ENCODE results near the gene CDC25B.
A peak's percentile ranks its signal among the peaks of the same experiment; 100 is the strongest.
"Not testable (repeated sequence)": the region's sequence is repeated elsewhere in the genome, so short reads cannot be mapped to it uniquely, and the experiment has no call there.

CDC25B gene

DNA sequence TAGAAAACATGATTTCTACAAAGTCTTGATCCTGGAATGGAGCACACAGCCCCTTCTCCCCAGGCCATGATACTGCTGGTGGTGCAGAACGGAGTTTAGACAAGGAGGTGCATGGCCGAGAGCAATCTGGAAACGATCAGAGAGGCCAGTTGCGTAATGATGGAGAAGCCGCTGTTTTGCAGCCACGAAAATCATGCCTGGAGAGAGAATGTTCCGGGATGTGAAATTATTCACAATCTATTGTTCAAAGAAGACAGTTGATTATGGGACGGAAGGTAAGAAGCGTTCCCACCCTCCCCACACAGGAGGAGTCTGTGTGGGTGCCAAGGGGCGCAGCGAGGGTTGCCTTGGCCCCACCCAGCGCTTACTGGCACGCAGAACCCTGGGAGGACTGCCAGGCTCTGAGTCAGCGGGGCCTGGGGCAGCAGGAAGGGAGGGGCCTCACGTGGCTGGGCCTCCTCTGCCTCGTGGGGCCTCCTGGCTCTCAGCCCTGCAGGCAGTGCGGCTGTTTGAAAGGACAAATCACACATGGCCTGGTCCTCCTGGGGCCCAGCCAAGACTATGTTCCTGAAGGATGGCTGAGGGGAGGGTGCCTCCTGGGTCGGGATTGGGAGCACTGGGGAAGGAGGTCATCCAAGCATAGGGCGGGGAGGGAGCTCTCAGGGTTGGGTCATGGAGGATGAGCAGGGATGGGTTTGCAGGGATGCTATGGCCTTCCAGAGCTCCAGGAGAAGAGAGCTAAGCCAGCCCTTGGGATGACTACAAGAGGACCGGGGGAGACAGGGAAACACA, 15.6 kb downstream of the CDC25B start:
- peak; percentile 94 for DNase-seq

DNA sequence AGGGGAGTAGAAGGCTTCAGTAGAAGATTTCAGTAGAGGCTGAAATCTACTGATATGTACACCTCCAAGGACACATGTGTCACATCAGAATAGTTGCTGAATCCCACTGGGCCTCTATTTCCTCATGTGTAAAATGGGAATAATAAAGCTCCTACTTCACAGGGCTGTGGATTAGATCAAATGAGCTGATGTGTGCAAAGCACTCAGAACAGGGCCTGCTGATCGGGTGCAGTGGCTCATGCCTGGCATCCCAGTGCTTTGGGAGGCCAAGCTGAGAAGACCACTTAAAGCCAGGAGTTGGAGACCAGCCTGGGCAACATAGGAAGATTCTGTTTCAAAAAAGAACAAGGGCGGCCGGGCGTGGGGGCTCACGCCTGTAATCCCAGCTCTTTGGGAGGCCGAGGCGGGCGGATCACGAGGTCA, 16.2 kb downstream of the CDC25B start:
- no peak for DNase-seq

DNA sequence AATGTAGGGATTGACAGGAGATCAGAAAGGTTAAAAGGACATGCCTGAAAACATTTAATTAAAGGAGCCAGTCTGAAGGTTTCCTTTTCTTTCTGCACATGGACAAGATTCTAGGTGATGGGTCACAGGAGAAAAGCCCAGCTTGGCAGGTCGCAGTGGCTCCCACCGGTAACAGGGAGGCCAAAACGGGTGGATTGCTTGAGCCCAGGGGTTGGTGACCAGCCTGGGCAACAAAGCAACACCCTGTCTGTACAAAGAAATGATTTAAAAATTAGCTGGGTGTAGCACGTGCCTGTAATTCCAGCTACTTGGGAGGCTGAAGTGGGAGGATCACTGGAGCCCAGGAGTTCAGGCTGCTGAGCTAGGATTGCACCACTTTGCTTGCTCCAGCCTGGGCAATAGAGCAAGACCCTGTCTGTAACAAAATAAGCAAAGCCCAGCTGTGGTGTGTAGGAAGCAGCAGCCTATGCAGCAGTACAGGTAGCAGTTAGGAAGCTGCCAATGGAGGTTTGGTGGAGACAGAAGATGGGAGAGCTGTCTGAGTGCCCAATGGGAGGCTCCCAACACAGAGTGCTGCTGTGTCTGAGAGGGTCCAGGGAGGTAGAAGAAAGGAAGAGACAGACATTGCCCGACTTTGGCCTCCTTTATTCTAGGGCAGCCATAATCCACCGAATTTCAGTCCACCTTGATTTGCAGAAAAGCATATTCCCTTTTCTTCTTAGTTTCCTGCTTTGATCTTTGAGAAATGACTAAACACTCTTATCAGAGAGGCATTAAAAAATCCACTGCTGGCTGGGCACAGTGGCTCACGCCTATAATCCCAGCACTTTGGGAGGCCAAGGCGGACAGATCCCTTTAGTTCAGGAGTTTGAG, 17.1 kb downstream of the CDC25B start:
- no peak for DNase-seq

DNA sequence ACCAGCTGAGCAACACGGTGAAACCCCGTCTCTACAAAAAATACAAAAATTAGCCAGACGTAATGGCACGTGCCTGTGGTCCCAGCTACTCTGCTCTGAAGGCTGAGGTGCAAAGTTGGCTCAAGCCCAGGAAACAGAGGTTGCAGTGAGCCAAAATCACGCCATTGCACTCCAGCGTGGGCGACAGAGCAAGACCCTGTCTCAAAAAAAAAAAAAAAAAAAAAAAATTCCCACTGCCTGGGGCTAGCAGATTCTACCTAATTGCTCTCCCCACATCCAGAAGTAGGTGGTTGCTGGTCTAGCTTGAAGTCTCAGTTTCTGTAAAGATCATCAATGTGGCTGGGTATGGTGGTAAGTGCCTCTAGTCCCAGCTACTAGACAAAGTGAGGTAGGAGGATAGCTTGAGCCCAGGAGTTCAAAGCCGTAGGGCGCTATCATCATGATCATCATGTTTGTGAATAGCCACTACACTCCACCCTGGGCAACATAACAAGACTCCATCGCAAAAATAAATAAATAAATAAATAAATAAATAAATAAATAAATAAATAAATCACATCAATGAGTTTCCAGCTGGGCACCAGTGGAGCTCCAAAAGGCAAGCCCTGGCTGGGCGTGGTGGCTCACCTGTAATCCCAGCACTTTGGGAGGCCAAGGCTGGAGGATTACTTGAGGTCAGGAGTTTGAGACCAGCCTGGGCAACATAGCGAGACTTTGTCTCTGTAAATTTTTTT, 17.9 kb downstream of the CDC25B start:
- DNase-seq = no peak

DNA sequence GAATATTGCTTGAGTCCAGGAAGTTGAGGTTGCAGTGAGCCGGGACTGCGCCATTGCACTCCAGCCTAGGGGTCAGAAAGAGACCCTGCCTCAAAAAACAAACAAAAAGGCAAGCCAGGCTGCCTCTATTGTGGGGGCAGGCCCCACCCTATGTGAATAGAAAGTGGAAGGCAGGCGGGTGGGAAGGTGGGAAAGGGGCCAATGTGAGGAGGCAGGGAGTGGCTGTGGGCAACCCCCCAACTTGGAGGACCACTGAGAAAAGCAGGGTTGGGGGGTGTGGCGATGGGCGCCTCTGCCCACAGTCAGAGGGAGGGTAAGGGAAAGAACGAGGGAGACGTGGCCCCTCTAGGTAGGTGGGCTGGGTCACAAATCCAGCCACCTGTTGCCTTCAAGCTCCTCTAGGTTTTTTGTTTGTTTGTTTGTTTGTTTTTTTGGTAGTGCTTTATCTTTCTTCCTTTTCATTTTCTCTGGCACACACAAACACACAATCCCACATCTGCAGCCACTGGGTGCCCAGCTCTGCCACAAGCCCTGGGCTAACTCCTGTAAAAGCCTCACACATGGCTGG, 18.9 kb downstream of the CDC25B start:
- DNase-seq = no peak

DNA sequence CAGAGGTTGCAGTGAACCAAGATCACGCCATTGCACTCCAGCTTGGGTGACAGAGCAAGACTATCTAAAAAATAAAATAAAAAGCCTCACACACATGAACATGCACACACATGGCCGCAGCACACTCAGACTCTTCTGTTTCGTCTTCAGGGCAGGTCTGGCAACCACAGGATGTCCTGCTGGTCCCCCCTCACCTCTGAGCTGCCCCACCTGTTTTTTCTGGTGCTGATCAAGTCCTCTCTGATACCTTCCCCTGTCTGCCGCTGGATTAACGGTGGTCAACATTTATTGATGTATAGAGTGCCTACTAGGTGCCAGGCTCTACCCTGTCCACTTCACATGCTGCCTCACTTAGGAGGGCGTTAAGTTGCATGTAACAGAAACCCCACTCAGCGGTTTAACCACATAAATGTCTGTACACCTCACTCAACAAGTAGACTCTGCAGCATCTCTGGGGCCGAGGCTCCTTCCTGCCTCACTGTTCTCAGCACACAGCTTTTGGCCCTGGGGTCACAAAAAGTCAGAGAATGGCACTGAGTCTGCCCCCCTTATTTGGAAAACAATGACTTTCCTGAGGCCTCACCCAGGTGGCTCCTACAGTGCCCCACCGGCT, 19.7 kb downstream of the CDC25B start:
- no peak for DNase-seq

DNA sequence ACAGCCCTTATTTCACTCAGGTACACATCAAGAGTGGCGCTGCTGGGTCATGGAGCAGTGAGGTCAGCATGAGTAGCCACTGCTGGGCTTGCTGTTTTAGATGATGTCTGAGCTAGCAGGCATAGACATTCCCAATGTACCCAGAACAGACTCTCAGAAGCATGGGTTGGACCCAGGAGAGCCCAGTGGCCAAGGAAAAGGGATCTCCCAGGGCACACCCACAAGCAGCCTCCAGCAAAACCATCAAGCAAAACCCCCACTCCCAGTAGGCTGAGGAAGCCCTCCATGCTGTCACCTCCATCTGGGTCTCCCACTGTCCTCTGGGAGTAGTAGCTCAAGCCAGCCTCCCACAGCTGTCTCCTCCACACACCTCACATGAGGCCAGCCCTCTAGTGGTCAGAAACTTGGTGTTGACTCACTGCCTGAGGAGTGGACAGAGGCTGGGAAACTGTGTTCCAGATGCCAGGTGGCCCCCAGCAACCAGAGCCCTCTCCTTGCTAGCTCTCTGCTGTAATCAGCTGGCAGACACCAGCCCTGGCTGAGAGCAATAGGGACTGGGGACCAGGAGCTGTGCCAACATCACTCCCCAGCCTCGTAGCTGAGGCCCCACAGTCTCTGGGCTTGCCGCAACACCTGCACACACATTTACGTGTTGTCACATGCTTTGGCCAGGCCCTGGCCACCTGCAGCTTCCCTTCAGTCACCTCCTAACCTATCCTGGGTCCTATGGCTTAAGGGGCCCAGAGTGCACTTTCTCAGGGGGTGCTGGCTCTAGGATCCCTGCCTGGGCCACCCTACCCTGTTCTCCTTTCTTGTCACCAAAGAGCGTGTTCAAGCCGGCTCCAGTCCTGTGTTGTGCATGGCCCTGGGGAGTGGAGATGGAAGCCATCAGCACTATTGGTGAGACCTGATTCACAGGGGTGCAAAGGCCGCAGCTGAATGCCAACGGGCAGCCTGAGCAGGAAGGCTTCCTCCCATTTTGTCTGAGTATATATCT, 22.3 kb downstream of the CDC25B start:
- peak; percentile 34 for DNase-seq

DNA sequence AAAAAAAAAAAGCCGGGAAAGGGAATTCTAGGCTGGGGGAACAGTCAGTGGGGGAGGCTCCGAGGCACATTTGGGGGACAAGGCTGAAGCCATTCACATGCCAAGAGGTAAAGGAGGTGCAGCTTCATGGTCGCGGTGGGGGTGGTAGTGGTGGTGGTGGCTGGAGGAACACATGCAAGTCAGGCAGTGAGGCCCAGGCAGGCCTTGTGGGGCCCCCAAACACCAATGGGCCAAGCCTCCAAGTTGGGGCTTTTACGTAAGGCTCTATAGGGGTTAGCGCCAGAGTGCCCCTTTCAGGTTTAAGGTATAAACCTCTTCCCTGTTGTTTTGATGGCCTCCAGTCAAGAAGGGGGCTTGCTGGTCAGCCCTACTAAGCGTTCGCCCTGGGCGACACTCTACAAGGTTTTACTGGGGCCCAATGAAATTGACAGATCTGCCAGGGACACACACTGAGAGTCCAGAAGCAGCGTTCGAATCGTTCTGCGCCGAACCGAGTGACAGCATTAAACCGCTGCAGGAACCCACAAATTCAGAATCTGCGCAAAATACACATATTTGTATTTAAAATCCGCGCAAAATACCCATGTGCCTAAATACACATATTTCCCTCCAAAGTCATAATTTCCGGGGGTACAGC, 23.4 kb downstream of the CDC25B start:
- DNase-seq = no peak

DNA sequence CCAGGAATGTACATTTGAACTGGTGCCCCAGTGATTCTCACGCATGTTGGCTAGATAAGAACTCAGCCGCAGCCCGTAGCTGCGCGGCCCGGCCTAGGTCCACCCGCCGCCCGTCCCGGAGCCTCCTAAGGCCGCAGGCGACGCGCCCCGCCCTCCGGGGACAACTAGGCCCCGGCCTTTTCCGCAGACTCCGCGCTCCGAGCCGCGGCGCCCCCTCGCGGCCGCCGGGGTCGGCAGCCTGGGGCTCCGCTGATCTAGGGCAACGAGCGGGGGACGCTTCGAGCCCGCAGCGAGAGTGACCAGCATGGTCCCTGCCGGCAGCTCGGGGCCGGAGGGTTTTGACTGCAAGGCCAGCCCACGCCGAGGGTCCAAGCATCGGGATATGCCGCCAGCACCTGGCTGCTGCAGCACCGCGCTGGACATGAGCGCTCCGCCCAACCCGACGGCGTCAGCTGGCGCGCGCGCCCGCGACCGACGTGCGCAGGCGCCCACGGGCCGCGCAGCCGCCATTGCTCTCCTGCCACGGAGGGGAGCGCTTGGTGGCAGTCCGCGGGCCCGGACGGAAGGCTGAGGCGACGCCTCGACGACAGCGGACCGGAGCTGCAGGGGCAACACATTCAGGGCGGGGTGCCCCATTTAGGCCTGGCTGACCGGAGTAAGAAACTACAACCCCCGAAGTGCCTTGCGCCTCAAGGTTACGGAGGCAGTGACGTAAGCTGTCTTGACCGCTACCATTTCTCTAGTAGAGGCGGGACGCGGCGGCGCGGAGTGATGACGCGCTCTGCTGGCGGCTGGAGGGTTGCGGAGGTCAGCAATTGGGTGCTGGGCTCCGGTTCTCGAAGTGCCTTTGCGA, 24.2 kb downstream of the CDC25B start, which contains the start of gene AP5S1:
Gene AP5S1, plus strand, starts transcription at position 500 of the 853 bp plus-strand sequence. CDS start 1,571 bp downstream, outside the sequence.
- DNase-seq = peak; percentile 93

DNA sequence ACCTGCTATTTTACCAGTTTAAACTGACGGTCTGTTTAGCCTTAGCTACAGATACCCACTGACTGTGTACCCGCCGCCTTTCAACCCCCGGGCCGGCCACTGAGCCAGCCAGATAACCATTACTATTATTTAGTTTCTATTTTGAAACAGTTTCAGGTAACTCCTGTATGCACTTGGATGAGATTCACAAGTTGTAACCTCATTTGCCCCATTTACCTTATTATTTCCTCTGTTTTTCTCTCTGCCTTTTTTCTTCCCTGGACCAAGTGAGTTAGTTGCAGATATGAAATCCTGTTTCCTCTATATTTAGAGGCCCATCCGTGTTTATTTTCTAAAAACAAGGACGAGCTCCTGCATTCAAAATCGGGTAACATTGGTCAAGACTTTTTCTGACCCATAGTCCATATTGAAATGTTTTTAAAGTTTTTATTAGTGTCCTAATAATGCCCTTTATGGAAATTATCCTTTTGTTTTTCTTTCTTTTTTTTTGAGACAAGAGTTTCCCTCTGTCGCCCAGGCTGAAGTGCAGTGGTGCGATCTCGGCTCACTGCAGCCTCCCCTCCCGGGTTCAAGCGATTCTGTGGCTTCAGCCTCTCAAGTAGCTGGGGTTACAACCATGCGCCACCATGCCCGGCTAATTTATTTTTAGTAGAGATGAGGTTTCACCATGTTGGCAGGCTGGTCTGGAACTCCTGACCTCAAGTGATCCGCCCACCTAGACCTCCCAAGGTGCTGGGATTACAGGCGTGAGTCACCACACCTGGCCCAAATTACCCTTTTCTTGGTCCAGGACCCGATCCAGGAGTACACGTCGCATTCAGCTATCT, 25.0 kb downstream of the CDC25B start:
- no peak for DNase-seq

DNA sequence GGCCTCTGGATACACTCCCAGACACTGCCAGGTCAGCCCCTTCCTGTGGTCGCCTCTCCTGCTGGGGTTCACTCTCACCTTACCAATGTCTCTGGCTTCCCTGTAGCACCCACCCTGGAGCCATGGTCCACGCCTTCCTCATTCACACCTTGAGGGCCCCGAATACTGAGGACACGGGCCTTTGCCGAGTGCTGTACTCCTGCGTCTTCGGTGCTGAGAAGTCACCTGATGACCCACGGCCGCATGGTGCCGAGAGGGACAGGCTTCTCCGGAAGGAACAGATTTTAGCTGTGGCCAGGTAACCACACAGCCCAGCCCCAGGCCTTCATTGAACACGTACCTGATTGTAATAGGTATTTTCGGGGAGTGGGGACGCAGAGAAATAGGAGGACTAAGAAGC, 25.9 kb downstream of the CDC25B start:
- DNase-seq = no peak

DNA sequence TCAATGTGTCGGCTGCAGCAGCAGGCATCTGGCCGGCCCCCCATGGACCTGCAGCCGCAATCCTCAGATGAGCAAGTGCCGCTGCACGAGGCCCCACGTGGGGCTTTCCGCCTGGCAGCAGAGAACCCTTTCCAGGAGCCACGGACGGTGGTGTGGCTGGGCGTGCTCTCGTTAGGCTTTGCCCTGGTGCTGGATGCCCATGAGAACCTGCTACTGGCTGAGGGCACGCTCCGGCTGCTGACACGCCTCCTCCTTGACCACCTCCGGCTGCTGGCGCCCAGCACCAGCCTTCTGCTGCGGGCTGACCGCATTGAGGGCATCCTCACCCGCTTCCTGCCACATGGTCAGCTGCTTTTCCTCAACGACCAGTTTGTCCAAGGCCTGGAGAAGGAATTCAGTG, 27.8 kb downstream of the CDC25B start:
- DNase-seq = no peak

DNA sequence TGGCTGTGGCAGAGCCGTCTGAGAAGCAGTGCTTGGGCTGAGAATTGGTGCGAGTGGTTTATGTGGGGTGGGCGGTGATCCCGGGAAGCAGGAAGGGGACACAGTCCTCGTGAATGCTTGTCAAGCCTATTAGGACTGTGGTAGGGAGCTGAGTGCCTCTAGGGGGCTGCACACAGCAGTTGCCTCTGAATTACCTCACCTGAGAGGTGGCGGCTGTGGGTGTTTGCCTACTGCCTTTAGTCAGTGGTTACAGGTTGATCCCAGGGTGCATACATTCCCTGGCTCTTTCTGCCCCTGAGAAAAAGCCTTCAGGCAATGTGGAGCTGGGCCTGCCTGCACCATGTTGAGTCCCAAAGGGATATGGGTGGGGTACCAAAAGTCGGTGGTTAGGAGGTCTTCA, 29.4 kb downstream of the CDC25B start:
- DNase-seq = no peak

DNA sequence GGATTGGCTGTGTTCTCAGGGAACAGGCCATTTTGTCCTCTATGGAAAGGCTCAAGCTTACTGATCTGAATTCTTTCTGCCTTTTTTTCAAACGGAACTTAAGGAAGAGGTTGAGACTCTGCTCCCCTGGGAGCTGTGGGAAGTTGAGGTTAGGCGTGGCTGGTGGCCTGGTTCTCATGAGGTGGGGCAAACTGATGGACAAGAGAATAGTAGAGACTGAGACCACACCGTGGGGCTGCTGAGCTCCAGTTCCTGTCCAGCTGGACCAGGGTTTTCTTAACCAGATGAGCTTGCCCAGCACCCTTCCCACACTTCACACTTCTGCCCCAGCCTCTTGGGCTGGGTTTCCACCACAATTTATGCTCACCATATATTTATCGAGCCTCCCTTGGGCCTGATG, 30.3 kb downstream of the CDC25B start:
- DNase-seq = no peak

DNA sequence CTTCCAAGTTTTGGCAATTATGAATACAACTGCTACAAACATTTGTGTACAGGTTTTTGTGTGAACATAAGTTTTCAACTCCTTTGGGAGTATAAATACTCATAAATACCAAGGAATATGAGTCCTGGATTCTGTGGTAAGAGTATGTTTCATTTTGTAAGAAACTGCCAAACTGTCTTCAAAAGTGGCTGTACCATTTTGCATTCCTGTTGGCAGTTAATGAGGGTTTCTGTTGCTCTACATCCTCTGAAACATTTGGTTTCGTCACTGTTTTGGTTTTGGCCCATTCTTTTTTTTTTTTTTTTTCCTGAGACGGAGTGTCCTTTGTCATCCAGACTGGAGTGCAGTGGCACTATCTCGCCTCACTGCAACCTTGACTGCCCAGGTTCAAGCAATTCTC, 32.7 kb downstream of the CDC25B start:
- DNase-seq = no peak

DNA sequence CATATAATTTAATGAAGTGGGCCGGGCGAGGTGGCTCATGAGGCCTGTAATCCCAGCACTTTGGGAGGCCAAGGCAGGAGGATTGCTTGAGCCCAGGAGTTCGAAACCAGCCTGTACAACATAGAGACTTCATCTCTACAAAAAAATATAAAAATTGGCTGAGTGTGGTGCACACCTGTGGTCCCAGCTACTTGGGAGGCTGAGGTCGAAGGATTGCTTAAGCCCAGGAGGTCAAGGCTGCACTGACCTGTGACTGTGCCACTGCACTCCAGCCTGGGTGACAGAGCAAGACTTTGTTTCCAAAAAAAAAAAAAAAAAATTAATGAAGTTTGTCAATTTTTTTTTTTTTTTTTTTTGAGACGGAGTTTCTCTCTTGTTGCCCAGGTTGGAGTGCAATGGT, 33.8 kb downstream of the CDC25B start:
- DNase-seq = not testable (repeated sequence)

DNA sequence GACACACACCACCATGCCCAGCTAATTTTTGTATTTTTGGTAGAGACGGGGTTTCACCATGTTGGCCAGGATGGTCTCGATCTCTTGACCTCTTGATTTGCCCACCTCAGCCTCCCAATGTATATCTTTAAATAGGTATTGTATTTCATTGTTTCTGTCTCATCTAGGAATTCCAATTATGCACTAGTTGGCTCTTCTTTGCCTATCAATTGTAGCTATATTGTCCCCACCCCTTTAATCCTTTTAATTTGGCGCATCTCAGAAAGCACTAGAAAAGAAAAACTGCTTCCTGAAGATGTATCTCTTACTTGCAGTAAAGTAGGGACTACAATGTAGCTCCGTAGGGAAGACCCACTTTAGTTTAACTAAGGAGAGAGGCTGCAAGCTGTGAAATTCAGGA, 40.0 kb downstream of the CDC25B start:
- DNase-seq = no peak

DNA sequence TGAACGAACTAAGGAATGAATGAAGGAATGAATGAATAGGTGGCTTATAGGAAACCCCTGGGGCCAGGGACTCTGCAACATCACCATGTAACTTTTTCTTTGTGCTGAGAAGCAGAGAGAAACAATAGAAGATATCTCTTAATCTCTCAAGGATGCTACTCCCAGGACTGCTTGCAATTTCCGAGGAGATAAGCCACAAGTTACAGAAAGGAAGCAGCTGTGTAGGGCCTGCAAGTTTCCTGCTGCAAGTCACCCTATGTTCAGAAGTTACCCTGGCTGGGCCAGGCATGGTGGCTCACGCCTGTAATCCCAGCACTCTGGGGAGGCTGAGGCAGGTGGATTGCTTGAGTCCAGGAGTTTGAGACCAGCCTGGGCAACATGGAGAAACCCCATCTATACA, 43.2 kb downstream of the CDC25B start:
- DNase-seq = no peak

DNA sequence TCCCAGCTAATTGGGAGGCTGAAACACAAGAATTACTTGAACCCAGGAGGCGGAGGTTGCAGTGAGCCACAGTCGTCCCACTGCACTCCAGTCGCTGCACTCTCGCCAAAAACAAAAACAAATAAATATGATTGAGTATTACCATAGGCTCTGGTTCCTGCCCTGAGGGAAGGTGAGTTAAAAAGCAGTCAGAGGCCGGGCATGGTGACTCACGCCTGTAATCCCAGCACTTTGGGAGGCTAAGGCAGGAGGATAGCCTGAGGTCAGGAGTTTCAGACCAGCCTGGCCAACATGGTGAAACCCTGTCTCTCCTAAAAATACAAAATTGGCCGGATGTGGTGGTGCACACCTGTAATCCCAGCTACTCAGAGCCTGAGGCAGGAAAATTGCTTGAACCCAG, 44.1 kb downstream of the CDC25B start:
- DNase-seq = not testable (repeated sequence)

All from NCI-H1105 (cell line).